SK-N-SH (cell line): ENCODE results near the gene SEPHS2. TPM values are rescaled to one million over a fixed set of nuclear protein-coding genes. Genes with fewer than 3 reads are reported as not detected.

Experiments used
- CTCF ChIA-PET: fragments of 300-600, 350-600 bp; formaldehyde crosslinking; extraction: SDS; loops from one replicate; lab custom pipeline; 2021; lab: Yijun Ruan, JAX
- POLR2A ChIA-PET: fragments of 350-600 bp; sonication (Branson Sonifier 250); formaldehyde crosslinking; extraction: SDS; loops from one replicate; lab custom pipeline; 2020; ENCODE audit warnings: antibody characterized with exemption, inconsistent platforms; lab: Yijun Ruan, JAX
- DNase-seq: peaks from one replicate; pipeline ENCODE4 v3.0.0; 2012
- H2AFZ ChIP-seq: fragments of 200-600 bp; sonication (generic); 2 replicates; pipeline ENCODE4 v1.8.1; 2016; ENCODE audit warnings: antibody characterized with exemption, mild to moderate bottlenecking, low read depth
- H3F3A ChIP-seq: fragments of 200-600 bp; sonication (generic); replicated peaks from 2 replicates; pipeline ENCODE3; 2016; ENCODE audit warnings: antibody characterized with exemption, mild to moderate bottlenecking; ENCODE audit not compliant: insufficient read depth
- H3K27ac ChIP-seq, 2 experiments: fragments of 200-500 bp in 1 of 2; fragments of 200-600 bp in 1 of 2; sonication (Bioruptor generic) in 1 of 2; sonication (generic), shearing (Covaris generic) in 1 of 2; 2 replicates each; pipeline versions ENCODE4 v1.5.1 to v1.6.1; 2014 to 2016; ENCODE audit warnings: low read depth in 2 of 2, inconsistent platforms in 1 of 2, low read length in 1 of 2, mild to moderate bottlenecking in 1 of 2, mixed read lengths in 1 of 2
- H3K27me3 ChIP-seq: fragments of 200-600 bp; sonication (generic), shearing (Covaris generic); 2 replicates; pipeline ENCODE4 v1.6.1; 2016; ENCODE audit warnings: mixed run types; ENCODE audit not compliant: insufficient read depth
- H3K36me3 ChIP-seq, 2 experiments: fragments of 200-500 bp in 1 of 2; fragments of 200-600 bp in 1 of 2; sonication (Bioruptor generic) in 1 of 2; sonication (generic) in 1 of 2; replicated peaks in 1 of 2; 2 replicates each; pipeline versions ENCODE3 to v1.5.1; 2014 to 2016; ENCODE audit warnings: low read length in 1 of 2, mild to moderate bottlenecking in 1 of 2; ENCODE audit not compliant: insufficient read depth in 2 of 2, control insufficient read depth in 1 of 2
- H3K4me1 ChIP-seq, 2 experiments: fragments of 200-500 bp in 1 of 2; fragments of 200-600 bp in 1 of 2; sonication (Bioruptor generic) in 1 of 2; sonication (generic), shearing (Covaris generic) in 1 of 2; 2 replicates each; pipeline versions ENCODE4 v1.5.1 to v1.6.1; 2014 to 2016; ENCODE audit warnings: low read depth in 1 of 2, low read length in 1 of 2, mixed run types in 1 of 2; ENCODE audit not compliant: insufficient read depth in 2 of 2, control insufficient read depth in 1 of 2
- H3K4me2 ChIP-seq: fragments of 200-600 bp; sonication (generic), shearing (Covaris generic); 2 replicates; pipeline ENCODE4 v1.6.1; 2017; ENCODE audit warnings: mixed run types
- H3K4me3 ChIP-seq, 2 experiments: fragments of 200-500 bp in 1 of 2; fragments of 200-600 bp in 1 of 2; sonication (Bioruptor generic) in 1 of 2; sonication (generic), shearing (Covaris generic) in 1 of 2; 2 replicates each; pipeline versions ENCODE4 v1.5.1 to v1.8.1; 2014 to 2016; ENCODE audit warnings: low read depth in 2 of 2, inconsistent platforms in 1 of 2, low read length in 1 of 2, mild to moderate bottlenecking in 1 of 2, mixed read lengths in 1 of 2, moderate library complexity in 1 of 2
- H3K79me2 ChIP-seq: fragments of 200-600 bp; sonication (generic); 2 replicates; pipeline ENCODE4 v1.8.1; 2017; ENCODE audit warnings: mild to moderate bottlenecking; ENCODE audit not compliant: insufficient read depth
- H3K9ac ChIP-seq: fragments of 200-600 bp; sonication (generic); 2 replicates; pipeline ENCODE4 v1.6.1; 2017; ENCODE audit warnings: mixed run types
- H3K9me2 ChIP-seq: fragments of 200-600 bp; sonication (generic); 2 replicates; pipeline ENCODE4 v1.6.1; 2017; ENCODE audit warnings: mixed run types
- H3K9me3 ChIP-seq: fragments of 200-600 bp; sonication (generic); 2 replicates; pipeline ENCODE4 v1.6.1; 2017; ENCODE audit warnings: mixed run types, mild to moderate bottlenecking, moderate library complexity
- H4K20me1 ChIP-seq: fragments of 200-600 bp; sonication (generic); 2 replicates; pipeline ENCODE4 v1.6.1; 2017; ENCODE audit warnings: mild to moderate bottlenecking, mixed run types; ENCODE audit not compliant: insufficient read depth
- CHD2 ChIP-seq: fragments of 150-350 bp; IDR thresholded peaks from 2 replicates; pipeline ENCODE4 v1.6.1; 2018; ENCODE audit warnings: low read length; ENCODE audit not compliant: partially characterized antibody
- ELF1 ChIP-seq: IDR thresholded peaks from 2 replicates; pipeline ENCODE4 v1.4.0; 2012
- FOXM1 ChIP-seq: IDR thresholded peaks from 2 replicates; pipeline ENCODE4 v1.4.0; 2012; ENCODE audit warnings: low read depth, mild to moderate bottlenecking
- GATA2 ChIP-seq: sonication (generic); formaldehyde crosslinking; IDR thresholded peaks from 2 replicates; pipeline ENCODE4 v1.5.0; 2020; ENCODE audit warnings: mild to moderate bottlenecking, missing genetic modification reagents
- IRF3 ChIP-seq: fragments of 150-350 bp; IDR thresholded peaks from 2 replicates; pipeline ENCODE4 v1.6.1; 2016; ENCODE audit warnings: mild to moderate bottlenecking, low read depth, low read length
- JUND ChIP-seq: IDR thresholded peaks from 2 replicates; pipeline ENCODE4 v1.4.0; 2012
- MEF2A ChIP-seq: IDR thresholded peaks from 2 replicates; pipeline ENCODE4 v1.4.0; 2012; ENCODE audit warnings: low read depth, borderline replicate concordance
- NFIC ChIP-seq: IDR thresholded peaks from 2 replicates; pipeline ENCODE4 v1.4.0; 2012; ENCODE audit warnings: borderline replicate concordance
- PBX3 ChIP-seq: IDR thresholded peaks from 2 replicates; pipeline ENCODE4; 2012
- RCOR1 ChIP-seq: fragments of 150-350 bp; IDR thresholded peaks from 2 replicates; pipeline ENCODE4 v1.6.1; 2017; ENCODE audit warnings: antibody characterized with exemption, low read length
- RFX5 ChIP-seq: IDR thresholded peaks from 2 replicates; pipeline ENCODE4 v1.6.1; 2012; ENCODE audit warnings: mild to moderate bottlenecking, improper control_type of control experiment, low read length
- TCF12 ChIP-seq: IDR thresholded peaks from 2 replicates; pipeline ENCODE4 v1.4.0; 2012
- TEAD4 ChIP-seq: IDR thresholded peaks from 2 replicates; pipeline ENCODE4 v1.4.0; 2012; ENCODE audit warnings: mild to moderate bottlenecking, borderline replicate concordance; ENCODE audit not compliant: insufficient read depth
- USF1 ChIP-seq: IDR thresholded peaks from 2 replicates; pipeline ENCODE4 v1.4.0; 2012; ENCODE audit warnings: low read depth, borderline replicate concordance
- WGBS: methylation state at CpG from one replicate; pipeline ENCODE4 v1.1.6; 2017; ENCODE audit warnings: low lambda C conversion rate; 5-methylcytosine and 5-hydroxymethylcytosine counted together
- polyA plus RNA-seq, 3 experiments: library from polyadenylated mRNA; depleted of rRNA; stranded (reverse); fragments of >200 nt; gene quantifications; 2 replicates each; pipeline ENCODE4 v1.2.3, GENCODE V29; 2012

SEPHS2 gene
- polyA plus RNA-seq, 1 of the 3 experiments (the other 2 are of a cell fraction): 30.8 TPM

GRCh38 chr16:30407102-30407803 is 38.4 kb downstream of the SEPHS2 start, which contains the start of gene ZNF771 (continued):
- TF ChIP-seq JUND (no peak), USF1 (peak; percentile 84), TCF12 (no peak; the same call in 1 of the 2 replicates), MEF2A (no peak), CHD2 (no peak), TEAD4 (0 out of 2 replicates have a peak, but pooled peaks have one; percentile 26), IRF3 (no peak), FOXM1 (no peak), RFX5 (no peak), NFIC (peak; percentile 29; the same call in 1 of the 2 replicates), RCOR1 (no peak)

GRCh38 chr16:30406795-30407101 is 38.9 kb downstream of the SEPHS2 start:
- no peaks in the 10 kb centered on the region for H3K27me3 ChIP-seq
- H3K4me1 ChIP-seq: peaks cover 6 to 15% of the 10 kb centered on the region in 2 experiments; a peak in 2 of 4 replicates
- peak overlapping the region; percentile 97 for H3K4me2 ChIP-seq
- no peak for DNase-seq
- TF ChIP-seq PBX3: no peak
- TF ChIP-seq JUND: no peak
- no peak for TF ChIP-seq ELF1
- TF ChIP-seq USF1: no peak
- TF ChIP-seq GATA2: peak; percentile 52
- peaks cover 17% of the 10 kb centered on the region for H3F3A ChIP-seq
- ChIA-PET POLR2A (interaction anchor here (1.2 to 2.5 kb wide), 6 partner anchors 8 to 52 kb away, joined by 4 to 17 read pairs (median 8); partner anchors contain the start of genes CD2BP2, TBC1D10B and ZNF48), CTCF (interaction anchor here (1.6 to 3.7 kb wide), 4 partner anchors 11 to 53 kb away, joined by 5 to 30 read pairs (median 18); partner anchors contain the start of genes CD2BP2 and ZNF48)
- H2AFZ ChIP-seq: peak overlapping the region; percentile 68
- H3K9me2 ChIP-seq: no peaks in the 10 kb centered on the region
- H3K9me3 ChIP-seq: no peaks in the 10 kb centered on the region
- no peaks in the 10 kb centered on the region for H4K20me1 ChIP-seq
- H3K9ac ChIP-seq: peak overlapping the region; percentile 93
- H3K36me3 ChIP-seq: peaks cover 2 to 4% of the 10 kb centered on the region in 2 experiments
- H3K79me2 ChIP-seq: peaks cover 25% of the 10 kb centered on the region
- peak overlapping the region; percentile 69 to 99 for H3K4me3 ChIP-seq
- 58% methylated on average over 14 of the region's 14 CpGs for WGBS
- H3K27ac ChIP-seq: peak overlapping the region; percentile 67 to 73
